Stomach (tissue), 4 donors: Measurements from ENCODE around the gene ATP5PD.

Source experiments
- CTCF ChIP-seq, 7 experiments: fragments of 450-650 bp in 4 of 7; fragments of 200-600 bp in 3 of 7; sonication (generic) in 3 of 7; IDR thresholded peaks; one replicate each; pipeline ENCODE4 v1.5.1; 2016 to 2019; ENCODE audit warnings: antibody characterized with exemption in 7 of 7, control low read depth in 2 of 7, mild to moderate bottlenecking in 1 of 7
- EP300 ChIP-seq: sonication (generic); formaldehyde crosslinking; IDR thresholded peaks from one replicate; pipeline ENCODE4 v1.6.1; 2017; ENCODE audit warnings: antibody characterized with exemption
- POLR2A ChIP-seq, 4 donors: fragments of 450-650 bp; IDR thresholded peaks; one replicate each; pipeline ENCODE4 v1.6.1; 2016; ENCODE audit warnings: antibody characterized with exemption in 4 of 4, control low read depth in 2 of 4, mild to moderate bottlenecking in 1 of 4, moderate library complexity in 1 of 4

GRCh38 chr17:75019146-75019545, 27.6 kb downstream of the ATP5PD start:
- TF ChIP-seq CTCF (IDR thresholded peaks at IDR 0.05) (no peak), EP300 (no peak), POLR2A (IDR thresholded peaks at IDR 0.05) (no peak)
